Vagina (tissue), 2 donors: ENCODE measurements around the gene TMEM44.

Source experiments
- CTCF ChIP-seq, 3 experiments: fragments of 450-650 bp in 2 of 3; fragments of 200-600 bp in 1 of 3; sonication (generic) in 1 of 3; IDR thresholded peaks; one replicate each; pipeline ENCODE4 v1.5.1; 2017 to 2019; ENCODE audit warnings: antibody characterized with exemption in 3 of 3, mild to moderate bottlenecking in 2 of 3, moderate library complexity in 2 of 3
- POLR2A ChIP-seq, 2 donors: fragments of 450-650 bp; IDR thresholded peaks; one replicate each; pipeline ENCODE4 v1.6.1; 2017; ENCODE audit warnings: antibody characterized with exemption in 2 of 2, mild to moderate bottlenecking in 2 of 2, moderate library complexity in 2 of 2
- POLR2AphosphoS5 ChIP-seq, 2 donors: sonication (generic); formaldehyde crosslinking; IDR thresholded peaks; one replicate each; pipeline ENCODE4 v1.9.0; 2017; ENCODE audit warnings: antibody characterized with exemption in 2 of 2, mild to moderate bottlenecking in 2 of 2, low read depth in 1 of 2; ENCODE audit not compliant: insufficient read depth in 1 of 2

DNA sequence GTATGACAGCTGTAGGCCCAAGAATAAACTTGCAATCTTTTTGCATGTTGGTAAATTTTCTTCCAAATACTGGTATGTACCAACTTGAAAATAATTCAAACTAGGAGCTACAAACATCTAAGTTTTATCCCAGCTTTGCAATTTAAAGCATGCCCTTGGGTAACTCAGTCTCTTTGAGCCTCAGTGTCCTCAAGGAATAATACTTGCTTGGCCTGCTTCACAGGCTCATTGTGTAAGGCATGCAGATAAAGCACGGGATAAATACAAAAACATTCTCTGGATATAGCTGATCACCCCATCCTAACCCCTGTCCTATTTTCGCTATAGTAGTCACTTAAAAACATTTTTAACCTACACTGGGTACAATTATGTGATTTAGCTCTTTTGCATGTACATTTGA, 9.6 kb upstream of the TMEM44 start:
- no peak for TF ChIP-seq CTCF (IDR thresholded peaks at IDR 0.05)
- no peak for TF ChIP-seq POLR2AphosphoS5 (IDR thresholded peaks at IDR 0.05; ENCODE audit: insufficient read depth in 1 of 2, low read depth in 1 of 2)
- no peak for TF ChIP-seq POLR2A (IDR thresholded peaks at IDR 0.05)
